DND-41 (cell line): ENCODE results near the gene TMPRSS9.

Experiments
- EZH2 ChIP-seq: IDR thresholded peaks from 3 replicates; pipeline ENCODE4 v1.6.1; 2012; ENCODE audit warnings: borderline replicate concordance, low read depth, mild to moderate bottlenecking, moderate library complexity, low read length, inconsistent platforms; ENCODE audit not compliant: severe bottlenecking
- TF ChIP-seq, protein P1 (sequence below): IDR thresholded peaks from 2 replicates; pipeline ENCODE4 v1.5.1; 2012; ENCODE audit warnings: borderline replicate concordance, low read length, moderate library complexity, mild to moderate bottlenecking; ENCODE audit not compliant: poor library complexity, severe bottlenecking; ENCODE audit errors: extremely low read depth

DNA sequence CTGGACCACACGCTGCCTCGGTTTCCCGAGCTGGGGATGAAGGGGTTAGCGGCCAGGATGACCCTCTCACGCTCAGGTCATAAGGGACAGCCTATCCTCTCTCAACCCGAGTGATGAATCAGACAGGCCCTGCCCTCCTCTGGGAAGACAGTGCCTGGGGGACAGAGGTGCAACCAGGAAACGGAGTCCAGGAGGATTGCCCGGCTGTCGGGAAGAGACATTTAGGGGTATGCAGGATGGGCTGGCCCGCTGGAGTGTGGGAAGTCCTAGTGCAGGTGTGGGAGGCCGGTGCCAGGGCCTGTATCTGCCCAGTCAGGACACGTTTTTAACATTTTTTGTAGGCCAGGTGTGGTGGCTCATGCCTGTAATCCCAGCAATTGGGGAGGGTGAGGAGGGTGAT, 40.0 kb upstream of the TMPRSS9 start:
- TF ChIP-seq, protein P1, sequence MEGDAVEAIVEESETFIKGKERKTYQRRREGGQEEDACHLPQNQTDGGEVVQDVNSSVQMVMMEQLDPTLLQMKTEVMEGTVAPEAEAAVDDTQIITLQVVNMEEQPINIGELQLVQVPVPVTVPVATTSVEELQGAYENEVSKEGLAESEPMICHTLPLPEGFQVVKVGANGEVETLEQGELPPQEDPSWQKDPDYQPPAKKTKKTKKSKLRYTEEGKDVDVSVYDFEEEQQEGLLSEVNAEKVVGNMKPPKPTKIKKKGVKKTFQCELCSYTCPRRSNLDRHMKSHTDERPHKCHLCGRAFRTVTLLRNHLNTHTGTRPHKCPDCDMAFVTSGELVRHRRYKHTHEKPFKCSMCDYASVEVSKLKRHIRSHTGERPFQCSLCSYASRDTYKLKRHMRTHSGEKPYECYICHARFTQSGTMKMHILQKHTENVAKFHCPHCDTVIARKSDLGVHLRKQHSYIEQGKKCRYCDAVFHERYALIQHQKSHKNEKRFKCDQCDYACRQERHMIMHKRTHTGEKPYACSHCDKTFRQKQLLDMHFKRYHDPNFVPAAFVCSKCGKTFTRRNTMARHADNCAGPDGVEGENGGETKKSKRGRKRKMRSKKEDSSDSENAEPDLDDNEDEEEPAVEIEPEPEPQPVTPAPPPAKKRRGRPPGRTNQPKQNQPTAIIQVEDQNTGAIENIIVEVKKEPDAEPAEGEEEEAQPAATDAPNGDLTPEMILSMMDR = no peak
- TF ChIP-seq EZH2 = no peak
